CD4-positive, alpha-beta T cell treated with Interleukin-15 for 4 hours (primary cell): ENCODE results near the gene B3GNT7.
"Not testable (repeated sequence)": the region's sequence is repeated elsewhere in the genome, so short reads cannot be mapped to it uniquely, and the experiment has no call there.

Experiments
- DNase-seq: peaks from one replicate; pipeline ENCODE4 v3.0.0-alpha.2; 2020; ENCODE audit warnings: low spot score

The B3GNT7 gene

GRCh38 chr2:231367178-231367577 is 28.3 kb upstream of the B3GNT7 start:
- no peak for DNase-seq

- no peak for DNase-seq
Measured at GRCh38 chr2:231369580-231370428, 25.7 kb upstream of the B3GNT7 start.

GRCh38 chr2:231370429-231370748 is 25.1 kb upstream of the B3GNT7 start:
- DNase-seq, result no peak

- no peak for DNase-seq
Measured at GRCh38 chr2:231370749-231371429, 24.6 kb upstream of the B3GNT7 start.

- DNase-seq, result no peak
Measured at GRCh38 chr2:231371430-231372054, 24.0 kb upstream of the B3GNT7 start.

- no peak for DNase-seq
Measured at GRCh38 chr2:231372326-231372725, 23.2 kb upstream of the B3GNT7 start.

- DNase-seq, result no peak
Measured at GRCh38 chr2:231373184-231373583, 22.3 kb upstream of the B3GNT7 start.

GRCh38 chr2:231373786-231374349 is 21.6 kb upstream of the B3GNT7 start:
- DNase-seq, result no peak

GRCh38 chr2:231374771-231375170 is 20.7 kb upstream of the B3GNT7 start:
- no peak for DNase-seq

GRCh38 chr2:231375994-231376615 is 19.4 kb upstream of the B3GNT7 start:
- DNase-seq, result not testable (repeated sequence)

GRCh38 chr2:231376857-231377256 is 18.7 kb upstream of the B3GNT7 start:
- no peak for DNase-seq

GRCh38 chr2:231378026-231378722 is 17.3 kb upstream of the B3GNT7 start:
- DNase-seq, result no peak

GRCh38 chr2:231379266-231380215 is 16.0 kb upstream of the B3GNT7 start:
- no peak for DNase-seq

GRCh38 chr2:231380307-231380706 is 15.2 kb upstream of the B3GNT7 start:
- DNase-seq, result no peak

GRCh38 chr2:231380991-231381847 is 14.3 kb upstream of the B3GNT7 start:
- no peak for DNase-seq

GRCh38 chr2:231382116-231382515 is 13.4 kb upstream of the B3GNT7 start:
- DNase-seq, result no peak

- no peak for DNase-seq
Measured at GRCh38 chr2:231383416-231384108, 11.9 kb upstream of the B3GNT7 start.

GRCh38 chr2:231384109-231384435 is 11.4 kb upstream of the B3GNT7 start:
- DNase-seq, result no peak

GRCh38 chr2:231384970-231385369 is 10.5 kb upstream of the B3GNT7 start:
- DNase-seq, result no peak
